GM19240 (cell line): ENCODE measurements around the gene IQCE.

Source experiments
- DNase-seq: peaks from one replicate; pipeline ENCODE4 v3.0.0; 2011; ENCODE audit warnings: low spot score; ENCODE audit not compliant: insufficient read length

The IQCE gene

DNA sequence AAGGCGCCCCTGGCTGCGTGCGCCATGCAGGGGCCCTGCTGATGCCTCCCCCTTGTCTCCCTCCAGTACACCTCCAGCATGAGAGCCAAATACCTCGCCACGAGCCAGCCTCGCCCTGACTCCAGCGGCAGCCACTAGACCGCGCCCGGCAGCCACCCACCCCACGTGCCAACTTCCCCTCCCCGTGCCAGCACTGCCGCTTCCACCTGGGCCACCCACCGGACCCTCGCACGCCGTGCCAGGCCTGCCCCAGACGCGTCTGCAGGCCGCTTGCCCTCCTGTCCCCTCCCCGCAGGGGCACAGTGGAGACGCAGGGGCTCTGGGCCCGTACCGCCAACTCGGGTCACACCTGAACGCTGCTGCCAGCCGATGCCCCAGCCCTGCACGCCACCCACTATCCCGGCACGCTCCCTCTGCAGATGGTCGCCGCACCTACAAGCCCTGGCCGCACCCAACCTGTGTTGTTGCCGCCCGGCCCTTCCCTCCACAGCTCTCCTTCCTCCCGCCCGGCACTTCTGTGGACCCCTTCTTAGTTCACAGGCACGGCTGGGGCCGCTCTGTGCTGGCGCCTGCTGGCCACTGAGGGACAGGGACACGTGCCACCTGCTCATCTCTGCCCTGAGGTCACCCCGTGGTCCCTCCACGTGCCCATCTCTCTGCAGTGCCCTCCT lies 103.0 kb downstream of the IQCE start:
- no peak for DNase-seq

DNA sequence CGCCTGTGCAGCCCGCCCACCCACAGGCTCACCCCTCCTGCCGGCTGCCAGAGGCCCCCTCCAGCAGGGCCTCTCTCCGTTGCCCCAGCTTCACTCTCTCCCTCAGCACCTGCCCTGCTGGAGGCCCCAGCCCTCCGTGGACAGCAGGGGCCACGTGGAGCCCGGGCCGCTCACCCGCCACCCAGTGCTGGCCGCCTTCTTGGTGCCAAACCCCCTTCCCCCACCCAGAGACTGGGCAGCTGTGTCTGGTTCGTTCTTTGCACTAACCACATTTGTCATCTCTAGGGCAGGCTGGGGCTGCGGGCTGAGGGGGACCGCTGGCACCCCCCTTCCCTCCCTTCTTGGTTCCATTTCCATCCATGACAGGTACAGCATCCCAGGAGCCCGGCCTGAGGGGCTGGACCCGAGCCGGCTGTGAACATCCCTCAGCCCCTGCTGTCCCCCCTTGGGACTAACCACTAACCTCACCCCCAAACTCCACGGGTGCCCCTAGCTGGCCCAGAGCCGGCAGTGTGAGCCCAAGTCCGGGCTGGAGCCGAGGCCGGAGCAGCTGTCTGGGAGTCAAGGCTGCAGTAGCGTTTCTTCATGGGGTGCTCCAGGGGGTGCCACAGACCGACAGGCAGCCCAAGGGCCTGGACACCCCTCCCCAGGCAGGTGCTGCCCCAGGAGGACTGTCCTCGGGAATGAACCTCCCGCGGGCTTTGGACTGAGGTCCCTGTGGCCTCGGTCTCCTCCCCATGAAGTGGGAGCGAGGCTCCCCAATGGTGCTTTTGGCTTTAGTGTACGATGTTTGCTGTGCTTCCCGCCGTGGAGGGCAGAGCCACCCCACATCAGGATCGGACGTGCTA lies 103.7 kb downstream of the IQCE start:
- no peak for DNase-seq

DNA sequence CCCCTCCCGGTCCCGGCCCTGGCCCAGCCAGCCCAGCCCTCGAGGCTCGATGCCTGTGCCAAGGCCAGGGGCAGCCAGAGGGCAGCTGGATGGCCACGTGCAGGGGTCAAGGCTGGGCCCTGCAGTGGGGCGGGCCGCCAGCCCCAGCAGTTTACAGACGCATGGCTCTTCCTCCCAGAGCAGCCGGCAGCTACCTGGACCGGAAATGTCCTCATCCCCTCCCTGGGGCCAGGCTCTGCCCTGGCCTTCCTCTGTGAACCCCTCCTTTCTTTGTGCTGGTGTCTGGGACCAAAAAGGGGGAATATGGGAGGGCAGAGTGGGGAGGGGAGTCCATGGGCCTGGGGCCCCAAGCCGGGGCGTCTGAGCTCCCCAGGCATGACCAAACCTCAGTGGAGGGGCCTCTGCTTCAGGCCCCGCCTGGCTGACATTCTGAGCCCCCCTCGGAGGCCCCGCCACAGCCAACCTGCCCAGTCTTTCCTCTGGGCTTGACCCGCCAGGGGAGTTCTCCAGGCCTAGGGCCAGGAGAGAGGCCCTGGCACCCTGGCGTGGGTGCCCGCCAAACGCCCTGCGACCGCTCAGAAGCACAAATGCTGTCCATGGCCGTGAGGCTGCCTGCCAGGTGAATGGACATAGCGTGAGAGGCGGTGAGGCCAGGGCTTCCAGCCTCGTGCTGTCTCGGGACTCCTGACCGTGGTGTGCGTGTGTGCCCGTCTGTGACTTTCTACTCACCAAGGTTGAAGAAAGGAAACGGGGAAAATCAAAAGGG lies 104.5 kb downstream of the IQCE start:
- no peak for DNase-seq

GRCh38 chr7:2663960-2664359 lies 105.2 kb downstream of the IQCE start:
- DNase-seq: no peak
